Mesodermal cell (in vitro differentiated cells): ENCODE data around the gene CELF1. TPM values are rescaled to one million over a fixed set of nuclear protein-coding genes. Genes with fewer than 3 reads are reported as not detected.

Experiments used
- H3K27ac ChIP-seq: 2 replicates; pipeline ENCODE4 v1.7.0; 2013; ENCODE audit warnings: mild to moderate bottlenecking, low read depth, low read length, moderate library complexity; ENCODE audit not compliant: severe bottlenecking
- H3K36me3 ChIP-seq: 2 replicates; pipeline ENCODE4 v1.7.1; 2013; ENCODE audit warnings: mild to moderate bottlenecking, low read length, moderate library complexity; ENCODE audit not compliant: control insufficient read depth, insufficient read depth
- H3K4me1 ChIP-seq: one replicate; pipeline ENCODE4 v1.7.1; 2013; ENCODE audit warnings: mild to moderate bottlenecking, low read length; ENCODE audit not compliant: insufficient read depth, control insufficient read depth, poor library complexity, severe bottlenecking
- H3K4me3 ChIP-seq: 2 replicates; pipeline ENCODE4 v1.7.0; 2013; ENCODE audit warnings: low read length, control low read depth, mild to moderate bottlenecking; ENCODE audit not compliant: insufficient read depth, poor library complexity, severe bottlenecking; ENCODE audit errors: extremely low read depth
- H3K9me3 ChIP-seq: 2 replicates; pipeline ENCODE4 v1.7.1; 2013; ENCODE audit warnings: mild to moderate bottlenecking, low read length, moderate library complexity; ENCODE audit not compliant: control insufficient read depth
- WGBS, 2 experiments: methylation state at CpG; one replicate each; pipeline ENCODE4 v1.1.5; 2013; ENCODE audit warnings: missing lambda C conversion rate in 2 of 2; ENCODE audit not compliant: insufficient coverage in 2 of 2; 5-methylcytosine and 5-hydroxymethylcytosine counted together
- polyA plus RNA-seq, 2 experiments: library from polyadenylated mRNA; stranded (reverse); fragments of 50-300 nt; gene quantifications; one replicate each; pipeline ENCODE4 v1.2.3, GENCODE V29; 2013

The CELF1 gene
- 62.4 TPM for polyA plus RNA-seq (2013, experiment 1 of 2)
- 55.6 TPM for polyA plus RNA-seq (2013, experiment 2 of 2)

GRCh38 chr11:47552566-47553405 is at the start of gene CELF1:
Gene CELF1 (minus strand): TSS chr11:47553132. CDS start chr11:47499523, 53,609 bp downstream.
- H3K4me1 ChIP-seq = peaks cover 3% of the 10 kb centered on the region
- no peaks in the 10 kb centered on the region for H3K9me3 ChIP-seq
- peak within 1 kb of the TSS; percentile 99 for H3K4me3 ChIP-seq
- peaks cover 35% of the 10 kb centered on the region for H3K36me3 ChIP-seq
- 0% methylated on average over 50 to 69 of the region's 89 CpGs for WGBS, 2 experiments
- peak within 1 kb of the TSS; percentile 91 for H3K27ac ChIP-seq

DNA sequence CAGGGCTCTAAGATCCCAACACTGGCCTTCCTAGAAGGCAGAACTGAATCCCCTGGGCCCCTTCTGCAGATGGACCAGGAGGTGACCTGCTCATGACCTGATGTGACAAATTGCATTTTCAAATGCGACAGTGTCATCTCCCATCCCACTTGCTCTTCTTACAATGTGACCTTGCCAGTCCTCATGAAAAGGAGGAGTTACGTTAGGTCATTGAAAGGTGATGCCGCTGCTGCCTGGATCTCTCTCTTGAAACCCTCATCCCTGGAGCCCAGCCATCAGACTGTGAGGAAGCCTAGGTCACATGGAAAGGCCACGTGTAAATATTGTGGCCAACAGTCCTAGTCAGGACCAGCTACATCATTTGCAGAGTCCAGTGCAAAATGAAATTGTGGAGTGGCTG is 47.0 kb upstream of the CELF1 start:
- no peak overlapping the region for H3K27ac ChIP-seq
- H3K4me1 ChIP-seq = no peaks in the 10 kb centered on the region
- 75 to 92% methylated on average over 2 to 4 of the region's 4 CpGs for WGBS, 2 experiments

GRCh38 chr11:47595967-47596366 is 43.0 kb upstream of the CELF1 start:
- no peak overlapping the region for H3K4me3 ChIP-seq

More for the DNA sequence above, 47.0 kb upstream of the CELF1 start:
- H3K36me3 ChIP-seq = no peaks in the 10 kb centered on the region
- H3K9me3 ChIP-seq = no peaks in the 10 kb centered on the region
- no peak overlapping the region for H3K4me3 ChIP-seq

GRCh38 chr11:47595029-47595428 is 42.1 kb upstream of the CELF1 start:
- no peak overlapping the region for H3K4me3 ChIP-seq
- H3K4me1 ChIP-seq = peaks cover 5% of the 10 kb centered on the region
- no peaks in the 10 kb centered on the region for H3K36me3 ChIP-seq
- 58 to 88% methylated on average over 5 to 6 of the region's 7 CpGs for WGBS, 2 experiments
- no peak overlapping the region for H3K27ac ChIP-seq
- no peaks in the 10 kb centered on the region for H3K9me3 ChIP-seq

More at GRCh38 chr11:47595967-47596366, 43.0 kb upstream of the CELF1 start:
- no peaks in the 10 kb centered on the region for H3K36me3 ChIP-seq
- H3K27ac ChIP-seq = no peak overlapping the region
- peaks cover 5% of the 10 kb centered on the region for H3K4me1 ChIP-seq
- no peaks in the 10 kb centered on the region for H3K9me3 ChIP-seq
- WGBS, 2 experiments = 86 to 100% methylated on average over 1 of the region's 1 CpG

- Histone ChIP-seq H3K27ac (no peak within 1 kb of the TSS), H3K4me3 (peak within 1 kb of the TSS; percentile 42), H3K9me3 (no peaks in the 10 kb centered on the region), H3K36me3 (no peaks in the 10 kb centered on the region), H3K4me1 (peaks cover 5% of the 10 kb centered on the region)
- WGBS, 2 experiments = 4% methylated on average over 28 to 34 of the region's 48 CpGs
These were observed 41.3 kb upstream of the CELF1 start, which contains the start of gene C1QTNF4 for GRCh38 chr11:47593934-47594855. Gene C1QTNF4 (minus strand): TSS chr11:47594411. CDS start chr11:47590810, 3,601 bp downstream.

- H3K4me3 ChIP-seq = peak overlapping the region; percentile 42
- H3K9me3 ChIP-seq = no peaks in the 10 kb centered on the region
- H3K27ac ChIP-seq = no peak overlapping the region
- 0 to 7% methylated on average over 3 to 4 of the region's 6 CpGs for WGBS, 2 experiments
- no peaks in the 10 kb centered on the region for H3K36me3 ChIP-seq
- H3K4me1 ChIP-seq = peaks cover 5% of the 10 kb centered on the region
These were observed 40.6 kb upstream of the CELF1 start for GRCh38 chr11:47593492-47593933.

DNA sequence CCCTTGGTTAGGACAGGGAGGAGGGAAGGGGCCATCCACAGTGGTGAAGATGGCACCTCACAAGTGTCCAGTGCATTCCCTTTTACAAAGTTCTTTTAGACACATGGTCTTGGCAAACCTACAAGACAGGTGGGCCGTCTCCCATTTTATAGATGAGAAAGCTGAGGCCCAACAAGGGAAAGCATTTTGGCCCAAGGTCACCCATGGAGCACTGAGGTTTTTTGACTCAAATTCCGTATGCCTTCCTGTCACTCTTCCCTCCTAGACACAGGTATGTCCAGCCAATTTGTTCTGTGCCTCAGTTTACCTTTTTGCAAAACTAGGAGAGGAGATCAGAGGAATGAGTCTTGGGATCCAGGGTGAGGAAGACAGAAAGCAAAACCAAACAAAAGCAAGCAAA is 40.0 kb upstream of the CELF1 start:
- 88 to 90% methylated on average over 2 of the region's 2 CpGs for WGBS, 2 experiments
- no peaks in the 10 kb centered on the region for H3K36me3 ChIP-seq
- H3K9me3 ChIP-seq = no peaks in the 10 kb centered on the region
- no peak overlapping the region for H3K27ac ChIP-seq
- H3K4me3 ChIP-seq = no peak overlapping the region
- peaks cover 5% of the 10 kb centered on the region for H3K4me1 ChIP-seq

DNA sequence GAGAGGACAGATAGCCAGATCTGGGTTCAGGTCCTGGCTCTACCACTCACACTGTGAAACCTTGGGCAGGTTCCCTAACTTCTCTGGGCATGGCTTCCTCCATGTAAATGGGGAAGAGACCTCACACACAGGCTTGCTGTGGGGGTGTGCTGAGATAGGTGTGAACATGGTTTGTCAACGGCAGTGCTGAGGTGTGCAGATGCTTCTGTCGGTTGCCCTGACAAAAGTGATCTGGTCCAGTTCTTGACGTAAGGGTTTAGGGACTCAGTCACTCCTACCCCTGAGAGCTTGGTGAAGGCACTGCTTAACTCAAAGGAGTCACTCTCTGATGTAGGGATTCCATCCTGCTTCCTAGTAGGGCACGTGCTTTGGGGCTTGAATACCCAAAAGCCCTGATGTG is 39.3 kb upstream of the CELF1 start:
- no peaks in the 10 kb centered on the region for H3K9me3 ChIP-seq
- H3K4me1 ChIP-seq = peaks cover 5% of the 10 kb centered on the region
- no peaks in the 10 kb centered on the region for H3K36me3 ChIP-seq
- no peak overlapping the region for H3K4me3 ChIP-seq
- 79 to 91% methylated on average over 4 of the region's 4 CpGs for WGBS, 2 experiments
- no peak overlapping the region for H3K27ac ChIP-seq

DNA sequence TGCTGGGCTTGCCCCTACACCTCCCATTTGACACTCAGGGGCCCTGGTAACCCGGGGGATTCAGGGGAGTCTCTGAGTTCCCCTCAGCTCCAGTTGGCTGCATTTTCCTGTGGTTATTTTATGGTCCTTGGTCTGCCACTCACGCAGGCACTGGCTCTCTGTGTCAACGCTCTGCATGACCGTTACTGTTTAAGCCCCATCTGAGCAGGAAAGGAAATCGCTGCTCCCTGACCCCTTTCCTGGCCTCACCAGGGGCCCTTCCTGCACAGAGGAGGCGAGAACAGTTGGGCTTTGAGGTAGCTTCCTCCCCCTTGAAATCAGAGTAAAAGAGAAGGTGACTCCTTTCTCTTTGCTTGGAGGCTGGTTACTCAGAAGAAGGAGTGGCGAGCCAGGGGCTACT is 38.8 kb upstream of the CELF1 start:
- 51 to 56% methylated on average over 6 to 7 of the region's 7 CpGs for WGBS, 2 experiments
- Histone ChIP-seq H3K9me3 (no peaks in the 10 kb centered on the region), H3K36me3 (no peaks in the 10 kb centered on the region)

DNA sequence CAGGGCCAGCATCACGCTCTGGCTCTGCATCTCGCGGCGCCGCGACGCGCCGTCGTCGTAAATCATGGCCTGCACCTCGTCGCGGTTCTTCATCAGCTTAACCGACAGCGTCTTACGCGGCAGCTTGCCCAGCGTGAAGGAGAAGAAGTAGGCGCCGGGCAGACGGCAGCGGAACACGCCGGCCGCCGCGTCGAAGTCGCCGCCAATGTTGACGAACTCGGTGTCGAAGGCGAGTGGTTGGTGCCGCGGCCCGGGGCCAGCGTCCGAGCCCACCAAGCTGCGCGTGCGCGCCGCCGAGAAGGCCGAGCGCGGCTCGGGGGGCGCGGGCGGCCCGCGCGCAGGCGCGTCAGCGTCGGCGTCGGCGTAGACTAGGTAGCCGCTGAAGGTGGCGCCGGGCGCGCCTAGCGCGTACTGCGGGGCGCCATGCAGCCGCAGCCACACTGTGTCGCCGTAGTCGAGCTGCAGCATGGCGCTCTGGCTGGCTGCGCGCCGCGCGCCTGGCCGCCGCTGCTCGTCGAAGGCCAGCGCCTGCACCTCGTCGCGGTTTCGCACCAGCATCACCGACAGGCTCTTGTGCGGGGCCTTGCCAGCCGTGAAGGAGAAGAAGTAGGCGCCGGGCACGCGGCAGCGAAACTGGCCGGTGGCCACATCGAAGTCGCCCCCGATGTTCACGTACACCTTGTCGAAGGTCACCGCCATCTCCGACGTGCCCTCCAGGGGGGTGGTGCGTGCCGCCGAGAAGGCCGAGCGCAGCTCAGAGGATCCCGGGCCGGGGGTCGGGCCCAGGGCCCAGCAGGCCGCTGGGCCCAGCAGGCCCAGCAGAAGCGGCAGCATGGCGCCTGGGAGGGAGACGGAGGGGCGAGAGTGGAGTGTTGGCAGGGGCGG is 37.3 kb upstream of the CELF1 start:
- H3K4me1 ChIP-seq = peaks cover 5% of the 10 kb centered on the region
- H3K36me3 ChIP-seq = peaks cover 3% of the 10 kb centered on the region
- H3K9me3 ChIP-seq = no peaks in the 10 kb centered on the region
- WGBS, 2 experiments = 97 to 98% methylated on average over 104 to 121 of the region's 122 CpGs
- H3K4me3 ChIP-seq = no peak overlapping the region
- no peak overlapping the region for H3K27ac ChIP-seq

More for the DNA sequence above, 38.8 kb upstream of the CELF1 start:
- H3K4me1 ChIP-seq = peaks cover 5% of the 10 kb centered on the region
- no peak overlapping the region for H3K4me3 ChIP-seq
- H3K27ac ChIP-seq = peak overlapping the region; percentile 45
